Adipocyte (in vitro differentiated cells): Measurements from ENCODE around the gene ADH6.
"Not testable (repeated sequence)": the region's sequence is repeated elsewhere in the genome, so short reads cannot be mapped to it uniquely, and the experiment has no call there.

Experiments
- DNase-seq: peaks from one replicate; pipeline ENCODE4 v3.0.0-alpha.2; 2015; ENCODE audit warnings: low read depth
- H3K27me3 ChIP-seq: replicated peaks from 2 replicates; pipeline ENCODE4 v1.7.0; 2013; ENCODE audit warnings: mild to moderate bottlenecking, low read length, moderate library complexity; ENCODE audit not compliant: control insufficient read depth, insufficient read depth
- H3K36me3 ChIP-seq: 2 replicates; pipeline ENCODE4 v1.7.0; 2013; ENCODE audit warnings: low read length, mild to moderate bottlenecking, moderate library complexity; ENCODE audit not compliant: control insufficient read depth, insufficient read depth, severe bottlenecking
- H3K4me1 ChIP-seq: 2 replicates; pipeline ENCODE4 v1.7.0; 2013; ENCODE audit warnings: mild to moderate bottlenecking, low read length, moderate library complexity; ENCODE audit not compliant: control insufficient read depth, insufficient read depth
- H3K4me3 ChIP-seq: 2 replicates; pipeline ENCODE4 v1.7.0; 2013; ENCODE audit warnings: mild to moderate bottlenecking, low read length, moderate library complexity
- H3K9ac ChIP-seq: 2 replicates; pipeline ENCODE4 v1.7.0; 2013; ENCODE audit warnings: mild to moderate bottlenecking, low read length, moderate library complexity
- H3K9me3 ChIP-seq: 2 replicates; pipeline ENCODE4 v1.7.0; 2013; ENCODE audit warnings: mild to moderate bottlenecking, low read length, moderate library complexity; ENCODE audit not compliant: control insufficient read depth

Gene ADH6

DNA sequence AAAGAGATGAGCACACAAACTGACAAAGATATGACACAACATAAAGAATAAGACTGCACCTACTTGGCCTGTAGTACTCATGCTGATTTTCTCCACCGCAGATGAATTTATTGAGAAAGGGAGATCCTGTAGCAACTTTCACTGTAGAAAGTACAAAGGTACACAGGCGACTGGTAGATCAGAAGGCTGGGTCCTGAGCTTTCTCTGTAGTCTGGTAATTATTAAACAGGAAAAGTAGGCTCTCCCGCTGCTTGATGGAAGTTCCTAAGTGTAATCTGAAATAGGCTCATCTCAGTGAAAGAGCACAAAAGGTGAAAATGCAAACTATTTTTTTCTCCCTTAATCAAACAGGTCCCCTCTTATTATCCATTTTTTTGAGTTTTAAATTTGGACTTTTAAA lies at the start of gene ADH6:
Gene ADH6 (minus strand): TSS at position 175 of the 400 bp plus-strand sequence. CDS start 94 bp downstream, at position 81.
- no peak for DNase-seq

DNA sequence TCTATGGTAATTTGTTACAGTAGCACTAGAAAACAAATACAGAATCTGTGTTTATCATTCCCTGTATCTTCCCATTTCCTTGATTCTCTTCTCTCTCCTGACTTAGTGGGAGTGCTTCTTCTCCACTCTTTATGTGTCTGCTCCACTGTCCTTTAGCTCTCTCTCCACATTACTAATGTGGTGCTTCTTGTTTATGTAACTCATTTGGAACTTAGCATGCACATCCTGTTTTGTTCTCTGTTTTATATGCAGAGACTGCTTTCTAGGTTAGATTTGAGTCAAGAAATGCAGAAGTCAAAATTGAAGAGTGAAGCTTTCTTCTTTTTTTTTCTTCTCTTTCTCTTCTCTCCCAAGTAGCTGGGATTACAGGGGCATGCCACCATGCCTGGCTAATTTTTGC lies 45.9 kb upstream of the ADH6 start:
- Histone ChIP-seq H3K36me3 (no peaks in the 10 kb centered on the region), H3K4me1 (peaks cover 7% of the 10 kb centered on the region), H3K27me3 (no peaks in the 10 kb centered on the region), H3K4me3 (no peak overlapping the region), H3K9me3 (no peaks in the 10 kb centered on the region), H3K9ac (no peak overlapping the region)
- DNase-seq, result no peak

More for the DNA sequence above, at the start of gene ADH6:
- H3K9me3 ChIP-seq, result no peaks in the 10 kb centered on the region
- H3K9ac ChIP-seq, result no peak within 1 kb of the TSS
- H3K4me3 ChIP-seq, result no peak within 1 kb of the TSS
- H3K27me3 ChIP-seq, result no peaks in the 10 kb centered on the region
- H3K4me1 ChIP-seq, result peaks cover 11% of the 10 kb centered on the region
- no peaks in the 10 kb centered on the region for H3K36me3 ChIP-seq

DNA sequence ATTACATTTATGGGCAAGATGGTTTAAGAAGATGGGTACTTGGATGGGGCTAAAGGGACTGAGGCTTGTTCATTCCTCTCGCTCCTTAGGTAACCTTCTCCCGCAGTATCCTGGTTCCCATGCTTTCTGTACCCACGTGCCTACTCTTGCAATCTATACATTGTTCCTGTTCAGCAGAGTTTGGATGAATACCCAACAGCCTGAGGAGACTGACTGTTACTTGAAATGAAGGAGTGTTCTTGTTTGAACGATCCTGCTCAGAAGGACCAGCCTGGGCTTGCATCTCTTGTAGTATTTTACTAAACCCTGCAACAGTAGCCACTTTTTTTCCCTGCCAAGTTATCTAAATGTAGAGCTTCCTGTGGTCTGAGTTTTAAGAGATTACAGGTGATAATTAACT lies 33.7 kb upstream of the ADH6 start:
- H3K36me3 ChIP-seq, result no peaks in the 10 kb centered on the region
- no peaks in the 10 kb centered on the region for H3K9me3 ChIP-seq
- DNase-seq, result no peak
- no peak overlapping the region for H3K4me3 ChIP-seq
- H3K9ac ChIP-seq, result no peak overlapping the region
- H3K4me1 ChIP-seq, result peaks cover 6% of the 10 kb centered on the region
- no peaks in the 10 kb centered on the region for H3K27me3 ChIP-seq

DNA sequence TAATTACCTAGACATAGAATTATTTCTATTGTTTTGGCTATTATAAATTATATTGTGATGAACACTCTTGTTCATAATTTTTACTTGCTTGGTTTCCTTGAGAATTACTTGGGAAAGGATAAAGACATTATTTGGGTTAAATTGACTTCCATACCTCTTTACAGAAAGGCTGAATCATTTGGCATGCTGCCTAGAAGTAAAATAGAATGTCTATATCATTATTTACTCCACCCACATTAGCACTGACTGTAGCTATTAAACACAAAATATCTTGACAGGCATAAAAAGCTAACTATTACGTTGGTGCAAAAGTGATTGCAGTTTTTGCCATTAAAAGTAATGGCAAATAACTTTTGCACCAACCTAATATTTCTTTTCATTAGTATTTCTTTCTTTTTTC lies 29.7 kb upstream of the ADH6 start:
- peaks cover 10% of the 10 kb centered on the region for H3K9me3 ChIP-seq
- H3K9ac ChIP-seq, result no peak overlapping the region
- H3K4me1 ChIP-seq, result peaks cover 6% of the 10 kb centered on the region
- no peak overlapping the region for H3K4me3 ChIP-seq
- DNase-seq, result no peak
- no peaks in the 10 kb centered on the region for H3K36me3 ChIP-seq
- no peaks in the 10 kb centered on the region for H3K27me3 ChIP-seq

DNA sequence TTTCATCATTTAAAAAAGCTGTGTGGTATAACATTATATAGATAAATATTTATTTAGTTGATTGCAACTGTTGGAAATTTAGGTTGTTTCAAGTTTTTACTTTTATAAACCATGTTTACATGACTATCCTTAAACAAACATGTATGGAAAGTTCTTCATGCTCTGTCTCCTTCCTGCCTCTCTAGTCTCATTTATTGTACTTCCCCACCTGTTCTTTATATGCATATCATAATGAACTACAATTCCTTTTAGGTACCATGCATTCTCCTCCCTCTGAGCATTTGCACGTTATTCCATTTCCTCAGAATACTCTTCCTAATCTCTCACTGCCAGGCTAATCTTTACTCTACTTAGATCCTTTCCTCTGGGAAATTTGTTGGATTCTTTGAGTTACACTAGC lies 16.9 kb upstream of the ADH6 start:
- no peak overlapping the region for H3K9ac ChIP-seq
- peaks cover 14% of the 10 kb centered on the region for H3K4me1 ChIP-seq
- peaks cover 5% of the 10 kb centered on the region for H3K9me3 ChIP-seq
- DNase-seq, result no peak
- H3K4me3 ChIP-seq, result no peak overlapping the region
- H3K36me3 ChIP-seq, result no peaks in the 10 kb centered on the region
- H3K27me3 ChIP-seq, result no peaks in the 10 kb centered on the region

DNA sequence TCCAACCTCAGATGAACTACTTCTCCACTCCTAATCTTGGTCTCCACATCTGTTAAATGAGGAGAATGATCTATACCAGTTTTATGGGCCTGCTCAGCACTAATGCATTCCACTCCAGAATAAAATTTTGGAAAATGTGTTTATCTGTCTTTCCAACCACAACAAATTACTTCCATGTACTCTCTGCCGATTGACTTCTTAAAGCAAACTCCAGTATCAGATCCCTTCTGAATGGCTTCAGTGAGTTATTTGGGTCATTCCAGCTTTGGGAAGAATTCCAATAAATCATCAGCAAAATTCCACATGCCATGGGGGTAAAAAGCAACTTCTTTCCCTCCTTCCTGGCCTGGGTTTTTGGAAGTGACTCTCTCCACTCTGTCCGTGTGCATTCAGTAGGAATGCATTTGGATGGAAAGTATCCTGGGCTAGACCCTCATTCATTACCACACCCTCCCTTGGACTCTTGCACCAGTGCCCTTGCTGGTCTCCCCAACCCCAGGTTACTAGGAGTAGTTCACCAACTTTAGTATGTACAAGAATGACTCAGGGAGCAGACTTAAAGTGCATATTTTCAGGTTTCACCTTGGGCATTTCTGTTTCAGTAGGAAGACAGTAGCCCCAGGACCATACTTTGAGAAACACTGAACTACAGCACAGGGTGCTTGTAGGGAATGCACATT lies 15.4 kb upstream of the ADH6 start:
- H3K4me3 ChIP-seq, result no peak overlapping the region
- H3K9me3 ChIP-seq, result peaks cover 9% of the 10 kb centered on the region
- DNase-seq, result no peak
- H3K27me3 ChIP-seq, result no peaks in the 10 kb centered on the region
- no peaks in the 10 kb centered on the region for H3K36me3 ChIP-seq
- H3K4me1 ChIP-seq, result peaks cover 14% of the 10 kb centered on the region
- H3K9ac ChIP-seq, result no peak overlapping the region

DNA sequence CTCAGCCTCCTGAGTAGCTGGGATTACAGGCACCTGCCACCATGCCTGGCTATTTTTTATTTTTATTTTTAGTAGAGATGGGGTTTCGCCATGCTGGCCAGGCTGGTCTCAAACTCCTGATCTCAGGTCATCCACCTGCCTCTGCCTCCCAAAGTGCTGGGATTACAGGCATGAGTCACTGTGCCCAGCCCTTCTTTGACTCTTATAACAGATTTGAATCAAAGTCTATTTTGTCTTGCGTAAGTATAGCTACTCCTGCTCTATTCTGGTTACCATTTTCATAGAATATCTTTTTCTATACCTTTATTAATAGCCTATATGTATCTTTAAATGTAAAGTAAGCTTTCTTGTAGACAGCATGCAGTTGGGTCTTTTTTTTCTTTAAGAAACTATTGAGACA lies 14.4 kb upstream of the ADH6 start:
- not testable (repeated sequence) for H3K9me3 ChIP-seq, H3K36me3 ChIP-seq

DNA sequence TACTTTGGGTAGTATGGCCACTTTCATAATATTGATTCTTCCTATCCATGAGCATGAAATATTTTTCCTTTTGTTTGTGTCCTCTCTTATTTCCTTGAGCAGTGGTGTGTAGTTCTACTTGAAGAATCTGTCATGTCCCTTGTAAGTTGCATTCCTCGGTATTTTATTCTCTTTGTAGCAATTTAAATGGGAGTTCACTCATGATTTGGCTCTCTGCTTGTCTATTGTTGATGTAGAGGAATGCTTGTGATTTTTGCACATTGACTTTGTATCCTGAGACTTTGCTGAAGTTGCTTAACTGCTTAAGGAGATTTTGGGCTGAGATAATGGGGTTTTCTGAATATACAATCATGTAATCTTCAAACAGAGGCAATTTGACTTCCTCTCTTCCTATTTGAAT lies 9.7 kb upstream of the ADH6 start:
- H3K9ac ChIP-seq, H3K4me1 ChIP-seq, H3K9me3 ChIP-seq, H3K36me3 ChIP-seq, H3K4me3 ChIP-seq, H3K27me3 ChIP-seq: not testable (repeated sequence)
- DNase-seq, result peak; percentile 17

More for the DNA sequence above, 14.4 kb upstream of the ADH6 start:
- peaks cover 14% of the 10 kb centered on the region for H3K4me1 ChIP-seq
- not testable (repeated sequence) for H3K9ac ChIP-seq, DNase-seq, H3K4me3 ChIP-seq, H3K27me3 ChIP-seq

DNA sequence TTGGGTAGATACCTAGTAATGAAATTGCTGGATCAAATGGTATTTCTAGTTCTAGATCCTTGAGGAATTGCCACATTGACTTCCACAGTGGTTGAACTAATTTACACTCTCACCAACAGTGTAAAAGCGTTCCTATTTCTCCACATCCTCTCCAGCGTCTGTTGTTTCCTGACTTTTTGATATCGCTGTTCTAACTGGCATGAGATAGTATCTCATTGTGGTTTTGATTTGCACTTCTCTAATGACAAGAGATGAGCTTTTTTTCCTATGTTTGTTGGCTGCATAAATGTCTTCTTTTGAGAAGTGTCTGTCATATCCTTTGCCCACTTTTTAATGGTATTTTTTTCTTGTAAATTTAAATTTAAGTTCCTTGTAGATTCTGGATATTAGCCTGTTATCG lies 8.6 kb upstream of the ADH6 start:
- not testable (repeated sequence) for H3K9me3 ChIP-seq, DNase-seq, H3K4me1 ChIP-seq, H3K4me3 ChIP-seq, H3K36me3 ChIP-seq, H3K9ac ChIP-seq, H3K27me3 ChIP-seq

DNA sequence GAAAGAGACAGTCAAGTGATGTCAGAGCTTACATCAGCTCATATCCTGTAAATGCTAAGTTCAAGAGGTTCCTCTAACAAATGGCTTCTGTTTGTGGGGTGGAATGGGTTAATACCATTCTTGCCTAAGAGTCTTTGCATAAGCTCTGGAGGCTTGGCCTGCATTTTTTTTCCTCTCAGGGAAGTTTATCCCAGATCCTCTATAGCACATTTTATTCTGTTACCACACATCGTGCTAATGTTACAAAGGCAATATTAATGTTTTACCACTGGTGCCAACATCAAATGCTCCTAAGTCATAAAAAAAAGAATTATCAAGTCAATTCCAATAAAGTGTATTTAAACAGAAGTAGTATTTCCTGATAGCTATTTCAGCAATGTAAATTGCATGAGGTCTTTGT lies 2.9 kb upstream of the ADH6 start:
- peaks cover 11% of the 10 kb centered on the region for H3K4me1 ChIP-seq
- H3K9ac ChIP-seq, result peak overlapping the region; percentile 62
- peak; percentile 80 for DNase-seq
- H3K36me3 ChIP-seq, result no peaks in the 10 kb centered on the region
- no peak overlapping the region for H3K4me3 ChIP-seq
- no peaks in the 10 kb centered on the region for H3K9me3 ChIP-seq
- no peaks in the 10 kb centered on the region for H3K27me3 ChIP-seq

DNA sequence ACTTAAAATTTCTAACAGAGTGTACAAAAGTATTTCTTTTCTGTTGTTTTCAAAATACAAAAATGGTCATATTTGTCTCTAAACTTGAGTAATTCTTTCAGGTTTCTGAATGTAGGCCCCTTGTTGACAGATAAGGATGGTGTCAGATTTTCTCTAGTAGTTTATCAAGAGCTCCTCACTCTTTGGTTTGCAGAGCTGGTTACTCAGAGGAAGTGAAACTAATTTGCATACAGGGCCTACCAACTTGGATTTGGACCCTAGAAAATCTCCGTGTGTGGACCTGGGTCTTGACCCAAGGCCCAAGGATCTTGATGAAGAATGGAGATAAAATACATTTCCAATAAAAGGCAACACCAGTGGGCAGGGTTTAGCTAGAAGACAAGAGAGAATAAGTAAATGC lies 433 bp upstream of the ADH6 start:
- Histone ChIP-seq H3K27me3 (no peaks in the 10 kb centered on the region), H3K4me1 (peaks cover 11% of the 10 kb centered on the region), H3K9ac (no peak overlapping the region), H3K4me3 (no peak overlapping the region), H3K36me3 (no peaks in the 10 kb centered on the region), H3K9me3 (no peaks in the 10 kb centered on the region)
- no peak for DNase-seq

DNA sequence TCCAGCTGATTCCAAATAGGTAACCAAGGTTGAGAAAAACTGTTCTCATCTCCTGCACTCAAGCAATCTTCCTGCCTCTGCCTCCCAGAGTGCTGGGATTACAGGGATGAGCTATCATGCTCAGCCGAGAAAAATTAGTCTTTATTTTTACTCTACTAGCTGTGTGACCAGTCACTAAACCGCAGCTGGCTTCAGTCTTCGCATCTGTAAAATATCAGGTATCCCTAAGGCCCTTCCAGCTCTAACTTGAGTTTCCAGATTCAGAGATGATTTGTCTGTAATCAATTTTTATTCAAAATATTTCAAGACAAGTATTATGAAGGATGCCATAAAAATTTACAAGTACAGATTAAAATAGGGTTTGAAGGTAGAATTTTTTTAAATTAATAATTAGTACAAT lies 3.5 kb downstream of the ADH6 start:
- Histone ChIP-seq H3K4me3 (no peak overlapping the region), H3K27me3 (no peaks in the 10 kb centered on the region), H3K9me3 (no peaks in the 10 kb centered on the region), H3K36me3 (peaks cover 4% of the 10 kb centered on the region), H3K4me1 (no peaks in the 10 kb centered on the region), H3K9ac (no peak overlapping the region)
- DNase-seq, result no peak
